SW480 (cell line): ENCODE data around the gene BICRAL.
"Not testable (repeated sequence)": the region's sequence is repeated elsewhere in the genome, so short reads cannot be mapped to it uniquely, and the experiment has no call there.

Source experiments
- DNase-seq: peaks from one replicate; pipeline ENCODE4 v3.0.0-alpha.2; 2016; ENCODE audit warnings: low spot score

The BICRAL gene

DNA sequence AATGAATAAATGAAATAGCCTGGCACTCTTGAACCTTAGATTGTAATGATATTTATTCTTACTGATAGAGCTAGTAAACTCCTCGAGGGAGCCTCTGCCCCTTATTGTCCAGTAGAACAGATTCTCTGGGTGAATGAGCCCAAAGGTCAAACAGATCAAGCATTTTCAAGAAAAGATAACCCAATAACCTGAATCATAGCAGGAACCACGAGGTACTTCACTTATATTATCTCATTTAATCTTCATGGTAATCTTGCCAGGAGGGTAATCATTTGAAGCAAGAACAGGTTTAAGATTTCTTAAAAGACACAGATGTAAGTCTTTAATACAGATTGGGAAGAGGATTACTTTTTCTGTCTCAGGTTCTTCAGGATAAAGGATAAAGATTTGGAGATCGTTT is 18.9 kb upstream of the BICRAL start:
- DNase-seq: no peak

DNA sequence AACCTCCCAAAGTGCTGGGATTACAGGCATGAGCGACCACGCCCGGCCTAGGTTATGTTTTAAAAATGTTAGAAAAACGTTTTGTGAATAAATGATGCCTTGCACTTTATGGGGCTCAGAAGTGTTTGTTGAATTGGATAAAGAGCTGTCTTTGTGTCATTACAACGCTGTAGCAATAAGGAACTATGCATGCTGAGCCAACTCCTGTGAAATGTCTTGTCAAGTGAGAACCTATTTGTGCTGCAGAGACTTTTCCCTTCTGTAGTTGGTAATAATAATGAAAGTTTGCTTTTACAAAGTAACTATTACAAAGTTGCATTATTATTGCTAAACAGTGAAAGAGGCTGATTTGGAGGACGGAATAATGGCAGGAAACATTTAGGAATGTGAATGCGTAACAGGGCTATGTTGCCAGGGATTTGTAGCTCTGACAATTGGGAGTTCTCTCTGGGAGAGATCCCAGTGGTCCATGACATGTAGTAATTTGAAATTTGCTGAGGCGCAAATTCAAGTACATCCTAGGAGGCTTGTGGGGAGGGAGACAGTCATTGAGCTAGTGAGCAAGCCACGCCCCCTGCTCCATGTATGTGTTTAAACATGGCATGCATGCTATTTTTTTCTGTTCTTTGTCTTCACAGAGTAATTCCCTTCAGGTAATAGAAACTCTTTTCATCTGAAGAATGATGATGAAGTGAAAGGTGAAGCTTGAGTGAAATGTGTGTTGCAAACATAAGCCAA is 16.8 kb upstream of the BICRAL start:
- DNase-seq: no peak

DNA sequence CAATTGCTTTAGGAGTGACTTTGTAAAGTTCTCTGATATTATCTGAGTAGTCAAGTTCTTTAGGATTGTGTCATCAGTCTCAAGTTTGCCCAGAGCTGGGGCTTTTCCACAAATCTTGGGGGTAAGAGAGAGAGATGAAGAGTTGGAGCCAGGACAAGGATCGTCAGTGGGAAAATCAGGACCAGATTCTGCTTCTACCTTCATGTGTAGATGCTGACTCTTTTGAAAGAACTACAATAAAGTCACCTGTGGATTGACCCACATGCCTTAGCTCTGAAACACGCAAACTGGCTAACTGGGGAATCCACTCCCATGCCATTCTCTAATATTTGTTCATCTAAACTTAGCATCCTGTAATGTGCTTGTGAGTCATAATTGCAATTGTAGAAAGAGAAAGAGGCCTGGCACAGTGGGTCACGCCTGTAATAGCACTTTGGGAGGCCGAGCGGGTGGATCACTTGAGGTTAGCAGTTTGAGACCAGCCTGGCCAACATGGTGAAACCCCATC is 15.6 kb upstream of the BICRAL start:
- no peak for DNase-seq

DNA sequence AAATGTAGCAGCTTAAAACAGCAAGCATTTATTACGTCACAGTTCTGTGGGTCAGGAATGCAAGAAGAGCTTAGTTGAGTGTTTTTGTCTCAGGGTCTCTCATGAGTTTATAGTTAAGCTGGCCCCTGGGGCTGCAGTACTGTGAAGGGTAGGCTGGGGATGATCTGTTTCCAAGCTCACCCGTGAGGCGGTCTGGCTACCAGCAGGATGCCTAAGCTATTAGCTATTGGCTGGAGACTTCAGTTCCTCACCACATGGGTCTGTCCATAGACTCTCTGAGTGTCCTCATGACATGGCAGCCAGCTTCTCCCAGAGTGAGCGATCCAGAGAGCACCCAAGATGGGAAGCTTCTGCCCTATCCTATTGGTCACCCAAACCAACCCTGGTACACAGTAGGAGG is 12.8 kb upstream of the BICRAL start:
- no peak for DNase-seq

DNA sequence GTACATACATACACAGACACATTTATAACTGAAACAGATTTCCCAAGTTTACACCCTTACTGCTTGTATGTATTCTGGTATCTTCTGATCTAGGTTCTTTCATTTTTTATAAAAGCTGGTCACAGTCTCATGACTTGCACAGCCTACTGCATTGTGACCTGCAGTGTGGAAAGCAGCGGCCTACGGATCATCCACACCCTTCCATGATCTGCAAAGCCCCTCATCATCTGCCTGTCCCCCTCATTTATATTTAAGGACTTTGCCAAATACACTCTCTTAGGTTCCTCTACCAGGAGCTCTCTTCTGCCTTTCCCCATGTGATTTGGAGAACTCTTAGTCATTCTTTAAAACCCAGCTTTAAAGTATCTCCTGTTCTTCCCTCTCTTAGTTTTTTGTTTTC is 12.0 kb upstream of the BICRAL start:
- no peak for DNase-seq

DNA sequence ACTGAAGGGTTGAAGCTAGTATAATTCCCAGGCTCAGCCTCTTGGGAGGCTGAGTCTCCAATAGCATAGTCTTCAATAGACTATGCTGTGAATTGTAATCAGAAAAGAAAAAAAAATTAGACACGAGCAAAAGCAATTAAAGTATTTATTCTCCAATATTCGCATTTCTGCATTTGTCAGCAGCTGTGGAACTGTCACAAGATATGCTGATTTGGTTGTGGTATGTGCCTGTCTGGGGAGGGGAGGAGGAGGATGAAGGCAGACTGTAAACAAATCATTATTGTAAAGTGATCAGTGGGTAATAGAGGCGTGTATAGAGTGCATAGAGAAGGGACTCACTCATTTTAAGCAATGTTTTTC is 10.1 kb upstream of the BICRAL start:
- DNase-seq: no peak

DNA sequence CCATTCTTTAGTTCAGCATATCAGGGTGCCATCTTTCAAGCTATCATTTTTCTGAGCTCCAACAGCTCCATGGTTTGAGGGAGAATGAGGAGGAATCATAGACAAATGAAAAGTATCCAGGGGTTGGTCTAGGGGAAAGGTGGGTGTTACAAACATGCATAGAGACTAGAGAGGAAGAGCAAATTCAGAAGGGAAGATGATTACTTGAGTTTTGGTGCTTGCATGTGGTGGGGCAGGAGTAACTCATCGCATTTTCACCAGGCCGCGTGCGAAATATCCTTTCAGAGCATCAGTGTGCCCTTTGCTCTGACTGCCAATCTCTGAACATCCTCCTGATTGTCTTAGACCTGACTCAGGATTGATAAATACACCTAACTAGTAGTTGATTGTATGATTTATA is 7.7 kb upstream of the BICRAL start:
- no peak for DNase-seq

DNA sequence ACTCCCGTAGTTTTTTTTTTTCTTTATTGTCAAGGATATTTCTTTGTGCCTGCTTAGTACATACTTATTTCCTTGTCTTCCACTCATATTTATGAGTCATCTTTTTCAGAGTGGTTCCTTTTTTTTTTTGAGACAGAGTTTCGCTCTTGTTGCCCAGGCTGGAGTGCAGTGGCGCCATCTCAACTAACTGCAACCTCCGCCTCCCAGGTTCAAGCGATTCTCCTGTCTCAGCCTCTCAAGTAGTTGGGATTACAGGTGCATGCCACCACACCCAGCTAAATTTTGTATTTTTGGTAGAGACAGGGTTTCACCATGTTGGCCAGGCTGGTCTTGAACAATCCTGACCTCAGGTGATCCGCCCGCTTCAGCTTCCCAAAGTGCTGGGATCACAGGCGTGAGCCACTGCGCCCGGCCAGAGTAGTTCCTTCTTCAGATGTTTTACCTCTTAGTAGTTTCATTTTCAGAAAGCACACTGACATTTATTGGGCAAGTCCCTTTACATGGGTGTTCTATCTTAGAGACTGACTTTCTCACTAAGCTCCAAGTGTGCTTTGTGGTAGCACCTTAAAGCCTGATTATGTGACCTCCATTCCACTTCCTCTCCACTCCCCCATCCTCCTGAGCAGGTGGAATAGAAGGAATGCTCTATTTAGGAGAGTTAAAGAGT is 6.9 kb upstream of the BICRAL start:
- DNase-seq: not testable (repeated sequence)

DNA sequence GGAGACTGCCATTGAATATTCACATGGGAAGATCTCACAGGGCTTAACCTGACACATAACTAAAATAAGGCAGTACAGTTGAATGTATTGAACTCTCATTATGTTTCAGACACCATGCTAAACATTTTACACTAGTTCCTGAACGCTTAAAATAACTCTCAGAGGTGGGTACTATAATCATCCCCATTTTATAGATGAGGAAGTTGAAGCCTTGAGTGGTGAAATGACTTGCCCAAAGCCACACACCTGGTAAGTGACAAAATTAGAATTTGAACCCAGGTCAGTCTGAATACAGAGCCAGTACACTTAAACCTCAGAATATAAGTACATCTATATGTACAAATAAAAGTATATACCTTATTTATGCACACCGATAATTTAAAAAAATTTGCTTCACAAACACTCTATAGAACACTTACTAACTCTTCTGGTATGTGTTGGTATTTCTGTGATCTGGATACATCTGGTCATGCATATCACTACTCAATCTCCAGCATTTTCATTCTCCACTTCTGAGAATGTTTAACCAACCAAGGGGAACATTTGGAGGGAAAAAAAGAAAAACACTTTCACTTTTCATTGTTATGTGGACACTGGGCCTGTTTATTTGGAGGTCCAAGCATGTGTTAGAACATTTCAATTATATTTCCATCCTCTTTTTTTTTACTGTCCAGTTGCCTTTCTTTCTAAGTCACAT is 4.6 kb upstream of the BICRAL start:
- DNase-seq: no peak

DNA sequence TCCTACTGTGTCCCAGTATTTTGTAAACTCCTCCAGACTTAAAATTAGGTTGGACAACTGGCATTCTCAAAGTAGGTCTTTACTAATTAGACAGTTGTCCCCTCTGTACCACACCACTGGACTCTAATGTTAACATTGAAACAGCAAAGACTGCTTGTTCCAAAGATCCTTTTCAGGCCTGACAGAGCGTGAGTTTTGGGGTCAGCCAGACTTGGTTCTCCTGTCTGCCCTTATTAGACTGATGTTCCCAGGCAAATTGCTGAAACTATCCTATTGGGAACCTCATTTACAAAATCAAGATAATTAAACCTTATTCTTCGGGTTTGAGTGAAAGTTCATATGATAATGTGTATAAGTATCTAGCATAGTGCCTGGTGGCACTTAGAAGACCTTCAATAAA is 3.7 kb upstream of the BICRAL start:
- DNase-seq: no peak

DNA sequence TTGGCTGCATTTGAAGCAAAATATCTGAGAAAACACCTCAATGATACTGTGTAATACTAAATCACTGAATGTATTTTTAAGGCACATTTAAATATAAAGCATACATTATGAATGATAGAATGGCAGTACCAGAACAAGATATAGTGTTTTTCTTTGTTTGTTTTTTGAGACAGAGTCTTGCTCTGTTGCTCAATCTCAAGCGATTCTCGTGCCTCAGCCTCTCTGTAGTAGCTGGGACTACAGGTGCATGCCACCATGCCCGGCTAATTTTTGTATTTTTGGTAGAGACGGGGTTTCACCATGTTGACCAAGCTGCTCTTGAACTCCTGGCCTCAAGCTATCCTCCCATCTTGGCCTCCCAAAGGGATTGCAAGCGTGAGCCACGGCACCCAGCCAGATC is 2.3 kb upstream of the BICRAL start:
- no peak for DNase-seq

DNA sequence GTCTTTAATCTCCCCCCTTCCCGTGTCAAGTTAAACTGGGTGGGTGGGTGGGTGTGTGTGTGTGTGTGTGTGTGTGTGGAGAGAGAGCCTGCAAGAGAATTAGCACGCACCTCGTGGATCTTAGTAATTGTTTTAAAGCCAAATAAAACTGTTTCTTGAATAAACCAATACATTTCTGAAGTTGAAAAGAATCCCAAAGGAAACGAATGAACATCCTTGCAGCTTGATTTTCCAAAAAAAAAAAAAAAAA is 381 bp upstream of the BICRAL start:
- DNase-seq: no peak

DNA sequence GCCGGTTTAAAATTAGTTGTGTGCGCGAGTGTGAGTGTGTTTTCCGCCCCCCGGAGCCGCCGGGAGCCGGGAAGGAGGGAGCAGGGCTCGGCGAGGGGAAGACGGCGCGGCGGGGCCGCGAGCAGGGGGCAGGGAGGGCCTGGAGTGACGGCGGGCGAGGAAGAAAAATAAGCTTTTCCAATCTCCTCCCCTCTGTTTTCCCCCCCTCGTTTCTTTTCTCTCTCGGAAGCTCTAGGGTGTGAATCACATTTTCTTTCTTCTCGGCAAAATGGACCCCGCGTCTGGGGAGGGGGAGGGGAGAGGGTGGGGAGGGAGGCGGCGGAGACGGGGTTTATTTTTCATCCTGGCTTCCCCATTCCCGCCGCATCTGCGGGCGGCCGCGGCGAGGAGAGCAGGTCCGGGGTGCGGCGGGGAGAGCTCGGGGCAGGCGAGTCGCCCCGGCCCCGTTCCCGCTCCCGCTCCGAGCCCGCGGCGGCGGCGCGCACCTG is 881 bp downstream of the BICRAL start:
- peak; percentile 79 for DNase-seq

DNA sequence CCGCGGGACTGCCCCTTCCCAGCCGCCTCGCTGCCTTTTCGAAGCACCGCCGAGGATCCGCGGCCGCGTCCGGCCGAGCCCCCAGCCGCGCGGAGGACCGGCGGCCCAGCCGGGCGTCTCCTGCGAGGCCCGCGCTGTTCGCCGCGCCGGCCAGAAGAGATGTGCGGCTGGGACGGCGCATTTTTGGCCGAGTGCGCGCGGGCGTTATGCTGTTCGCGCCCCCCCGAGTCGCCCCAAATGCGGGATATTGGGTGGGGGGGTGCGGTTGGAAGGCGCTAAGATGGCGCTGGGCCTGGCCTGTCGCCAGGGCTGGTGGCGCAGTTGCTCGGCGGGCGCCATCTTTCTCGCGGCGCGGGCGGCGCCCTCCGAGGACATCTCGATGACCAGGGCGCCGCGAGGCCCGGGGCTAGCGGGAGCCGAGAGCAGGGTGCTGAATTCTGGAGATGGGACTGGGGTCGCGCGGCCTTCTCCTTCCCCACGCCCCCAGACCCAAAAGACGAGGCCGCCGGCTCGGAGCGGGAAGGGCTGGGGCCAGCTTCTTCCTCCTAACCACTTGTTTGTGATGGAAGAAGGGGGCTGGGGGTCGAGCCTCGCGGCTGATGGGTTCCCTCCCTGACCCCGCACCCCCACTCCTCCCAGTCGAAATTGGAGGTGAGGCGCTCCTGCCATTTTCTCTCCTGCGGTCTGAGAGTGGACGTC is 1.5 kb downstream of the BICRAL start:
- peak; percentile 44 for DNase-seq

DNA sequence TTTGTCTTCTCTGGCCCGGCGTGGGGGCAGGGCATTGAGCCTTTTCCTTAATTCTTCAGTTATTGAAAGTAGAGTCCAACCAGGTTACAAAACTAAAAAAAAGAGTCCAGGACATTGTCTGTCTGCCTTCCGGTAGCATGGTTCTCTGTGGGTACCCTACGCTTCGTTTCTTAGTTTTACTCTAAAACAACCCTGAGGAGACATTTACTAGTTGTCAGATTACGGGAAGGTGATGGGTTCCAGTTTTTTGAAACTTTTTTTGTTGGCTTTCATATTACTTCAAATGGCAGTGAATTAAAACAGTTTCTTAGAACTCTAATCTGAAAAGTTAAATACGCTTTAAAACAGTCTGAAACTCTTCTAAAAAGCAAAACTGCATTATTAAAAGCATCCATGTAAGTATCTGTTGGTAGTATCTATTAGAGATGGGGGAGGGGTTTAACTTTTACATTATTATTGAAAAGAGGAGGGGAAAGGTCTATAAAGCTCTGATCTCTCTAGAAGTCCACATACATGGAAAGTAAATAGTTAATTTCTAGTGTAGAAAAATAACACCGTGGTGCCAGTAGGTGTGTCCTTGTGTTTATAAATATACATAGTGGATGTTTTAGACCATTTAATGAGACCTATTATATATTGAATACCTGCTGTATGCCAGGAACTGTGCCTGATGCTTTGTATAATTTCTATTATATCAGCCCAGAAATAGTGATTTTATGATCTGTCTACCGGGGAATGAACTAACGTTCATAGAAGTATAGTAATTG is 2.2 kb downstream of the BICRAL start:
- peak; percentile 14 for DNase-seq

DNA sequence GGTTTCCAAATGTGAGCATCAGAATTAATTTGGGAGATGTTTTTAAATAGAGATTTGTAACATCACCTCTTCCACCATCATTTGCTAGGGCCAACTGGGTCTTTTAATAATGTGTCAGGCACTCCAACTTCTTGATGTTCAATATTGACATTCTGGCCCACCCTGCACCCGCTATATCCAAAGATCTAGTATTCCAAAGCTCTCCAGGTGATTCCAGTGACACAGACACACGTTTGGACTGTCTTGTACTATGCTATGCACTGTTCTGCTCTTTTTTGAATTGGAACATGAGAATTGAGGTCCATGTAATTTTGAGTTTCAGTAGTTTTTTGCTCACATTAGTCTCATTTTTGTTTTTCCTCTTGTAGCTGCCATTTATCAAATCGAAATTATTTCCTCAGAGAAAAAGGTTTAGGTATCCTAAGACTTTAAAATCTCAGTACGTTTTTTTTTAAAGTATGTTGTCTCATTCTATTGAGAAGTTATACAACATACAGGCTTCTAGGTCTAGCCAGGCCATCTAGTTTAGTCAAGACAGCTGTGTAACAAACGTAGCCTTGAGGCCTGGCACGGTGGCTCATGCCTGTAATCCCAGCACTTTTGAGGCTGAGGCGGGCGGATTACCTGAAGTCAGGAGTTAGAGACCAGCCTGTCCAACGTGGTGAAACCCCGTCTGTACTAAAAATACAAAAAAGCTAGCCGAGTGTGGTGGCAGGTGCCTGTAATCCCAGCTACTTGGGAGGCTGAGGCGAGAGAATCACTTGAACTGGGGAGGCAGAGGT is 3.1 kb downstream of the BICRAL start:
- DNase-seq: no peak

DNA sequence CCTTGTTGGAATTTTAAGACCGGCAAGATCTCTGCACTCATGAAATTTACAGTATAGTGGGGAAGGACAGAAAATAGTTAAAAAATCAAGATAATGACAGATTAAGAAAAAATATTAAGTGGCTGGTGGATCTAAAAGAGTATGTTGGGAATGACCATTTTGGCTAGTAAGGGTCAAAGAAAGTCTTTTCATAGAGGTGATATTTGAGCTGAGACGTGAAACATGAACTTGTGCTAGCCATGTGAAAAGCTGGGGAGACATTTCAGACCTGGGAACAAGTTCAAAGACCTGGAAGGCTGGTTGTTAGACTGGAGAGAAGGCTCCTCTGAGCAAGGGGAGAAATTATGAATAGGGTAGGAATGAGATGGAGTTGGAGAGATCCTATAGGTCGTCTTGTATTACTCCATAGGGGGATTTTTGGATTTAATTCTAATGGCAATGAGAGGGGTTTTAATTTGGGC is 4.7 kb downstream of the BICRAL start:
- no peak for DNase-seq

DNA sequence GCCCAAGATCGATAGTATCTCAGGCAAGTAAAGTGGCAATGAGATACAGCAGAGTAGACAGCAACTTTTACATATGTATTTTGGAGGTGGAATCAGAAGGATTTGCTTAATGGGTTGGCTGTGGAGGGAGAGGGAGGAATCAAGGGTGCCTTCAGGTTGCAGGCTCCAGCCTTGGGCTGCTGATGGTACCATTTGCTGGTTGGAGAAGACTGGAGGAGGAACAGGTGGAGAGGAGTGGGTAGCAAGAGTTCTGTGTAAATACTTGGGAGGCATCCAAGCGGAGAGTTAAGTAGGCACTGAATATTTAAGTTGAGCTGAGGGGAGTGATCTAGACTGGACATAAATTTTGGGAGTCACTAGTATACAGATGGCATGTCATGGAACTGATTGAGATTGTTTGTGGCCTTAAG is 5.2 kb downstream of the BICRAL start:
- DNase-seq: no peak

DNA sequence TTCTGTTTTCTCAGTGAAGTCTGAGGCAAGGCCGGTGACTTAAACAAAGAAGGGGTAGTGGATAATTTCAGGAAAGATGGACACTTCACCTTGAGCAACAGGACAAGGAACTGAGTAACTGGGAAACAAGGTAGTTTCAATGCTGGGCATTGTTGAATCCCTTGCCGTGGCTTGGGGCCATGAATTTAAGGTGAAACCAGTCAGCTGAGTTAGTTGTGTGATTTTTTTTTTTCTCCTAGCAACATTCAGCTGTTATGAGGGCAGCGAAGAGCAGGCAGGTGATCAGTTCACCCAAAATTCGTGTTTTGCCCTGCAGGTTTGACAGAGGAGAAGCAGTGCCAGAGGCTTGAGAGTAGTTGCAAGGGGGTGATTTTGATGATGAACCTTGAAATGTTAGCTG is 6.8 kb downstream of the BICRAL start:
- no peak for DNase-seq

DNA sequence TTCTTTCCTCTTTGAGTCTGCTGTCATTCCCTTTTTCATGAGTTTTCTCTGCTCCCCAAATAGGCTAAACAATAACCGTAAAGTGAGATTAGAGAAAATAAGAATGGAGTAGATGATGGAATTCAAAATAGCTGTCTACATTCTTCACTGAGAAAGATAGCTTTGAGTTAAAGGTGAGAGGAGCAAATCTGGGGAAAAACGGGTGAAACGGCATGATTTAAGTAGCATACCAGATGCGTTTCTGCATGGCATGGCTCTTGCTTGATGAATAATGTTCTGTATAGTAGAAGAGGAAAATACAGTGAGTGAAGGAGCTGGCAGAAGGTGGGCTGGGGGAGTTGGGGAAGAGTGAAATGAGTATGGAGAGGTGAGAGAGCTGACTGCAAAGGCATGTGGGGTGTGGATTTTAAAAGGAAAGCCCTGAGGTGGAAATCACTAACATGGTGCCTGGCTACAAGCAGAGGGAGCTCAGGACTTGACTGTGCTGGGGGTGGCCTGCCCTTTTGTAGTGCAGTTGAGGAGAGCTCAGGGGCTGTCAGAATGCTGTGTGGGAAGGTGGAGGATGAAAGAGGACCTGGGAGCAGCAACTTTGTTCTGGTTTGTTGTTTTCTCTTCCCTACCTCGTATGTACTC is 8.8 kb downstream of the BICRAL start:
- DNase-seq: no peak
